Tibial nerve (tissue), 4 donors: ENCODE measurements around the gene GLRX.

ENCODE experiments used
- EP300 ChIP-seq, 2 donors: sonication (generic); formaldehyde crosslinking; IDR thresholded peaks; one replicate each; pipeline ENCODE4 v1.6.1; 2017; ENCODE audit warnings: antibody characterized with exemption in 2 of 2, mild to moderate bottlenecking in 1 of 2
- TF ChIP-seq, protein P1 (sequence below), 5 experiments: fragments of 200-600 bp in 3 of 5; fragments of 450-650 bp in 2 of 5; sonication (generic) in 3 of 5; IDR thresholded peaks; one replicate each; pipeline ENCODE4 v1.5.1; 2016 to 2019; ENCODE audit warnings: antibody characterized with exemption in 5 of 5, mild to moderate bottlenecking in 3 of 5, moderate library complexity in 2 of 5

DNA sequence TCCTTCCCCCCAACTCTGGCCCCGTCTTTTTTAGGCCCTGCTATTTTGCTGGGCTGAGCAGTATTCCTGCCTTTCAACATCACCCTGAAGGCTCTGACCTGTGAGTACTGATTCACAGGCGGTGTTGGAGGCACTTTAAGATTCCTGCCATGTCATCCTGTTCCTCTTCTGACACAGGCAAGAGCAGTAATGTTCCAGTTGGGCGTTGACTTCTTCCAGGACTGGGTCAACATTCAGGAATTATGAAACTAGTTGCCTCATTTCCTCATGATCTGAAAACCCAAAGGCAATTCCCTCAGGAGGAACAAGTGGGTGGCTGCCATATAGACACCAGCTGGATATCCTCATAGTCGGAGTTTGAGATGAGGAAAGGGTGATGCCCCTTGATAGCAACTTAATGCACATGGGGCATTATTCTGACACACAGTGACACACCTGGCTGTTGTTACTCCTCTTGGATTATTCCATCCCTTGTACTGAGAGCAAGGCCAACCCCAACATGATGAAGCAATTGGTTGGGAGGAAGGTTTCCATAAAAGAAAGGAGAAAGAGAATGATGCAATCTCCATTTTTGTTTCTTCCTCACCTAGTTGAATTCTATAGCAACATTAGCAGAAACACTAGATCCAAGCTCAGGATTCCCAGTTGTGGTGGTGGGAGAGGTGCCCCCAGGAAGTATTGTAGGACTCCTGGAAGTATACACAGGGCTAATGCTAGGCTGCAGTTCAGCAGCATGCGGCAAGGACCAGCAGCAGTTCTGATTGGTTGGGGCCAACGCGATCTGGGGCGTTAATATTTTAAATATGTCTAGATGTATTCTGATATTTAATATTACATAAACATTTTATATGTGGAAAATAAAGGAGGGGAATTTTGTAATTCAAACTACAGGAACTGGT lies 19.6 kb upstream of the GLRX start:
- TF ChIP-seq, protein P1, sequence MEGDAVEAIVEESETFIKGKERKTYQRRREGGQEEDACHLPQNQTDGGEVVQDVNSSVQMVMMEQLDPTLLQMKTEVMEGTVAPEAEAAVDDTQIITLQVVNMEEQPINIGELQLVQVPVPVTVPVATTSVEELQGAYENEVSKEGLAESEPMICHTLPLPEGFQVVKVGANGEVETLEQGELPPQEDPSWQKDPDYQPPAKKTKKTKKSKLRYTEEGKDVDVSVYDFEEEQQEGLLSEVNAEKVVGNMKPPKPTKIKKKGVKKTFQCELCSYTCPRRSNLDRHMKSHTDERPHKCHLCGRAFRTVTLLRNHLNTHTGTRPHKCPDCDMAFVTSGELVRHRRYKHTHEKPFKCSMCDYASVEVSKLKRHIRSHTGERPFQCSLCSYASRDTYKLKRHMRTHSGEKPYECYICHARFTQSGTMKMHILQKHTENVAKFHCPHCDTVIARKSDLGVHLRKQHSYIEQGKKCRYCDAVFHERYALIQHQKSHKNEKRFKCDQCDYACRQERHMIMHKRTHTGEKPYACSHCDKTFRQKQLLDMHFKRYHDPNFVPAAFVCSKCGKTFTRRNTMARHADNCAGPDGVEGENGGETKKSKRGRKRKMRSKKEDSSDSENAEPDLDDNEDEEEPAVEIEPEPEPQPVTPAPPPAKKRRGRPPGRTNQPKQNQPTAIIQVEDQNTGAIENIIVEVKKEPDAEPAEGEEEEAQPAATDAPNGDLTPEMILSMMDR (IDR thresholded peaks at IDR 0.05) = no peak
- peak; percentile 62 to 92 for TF ChIP-seq EP300 (IDR thresholded peaks at IDR 0.05)
